DMS53 (cell line): Measurements from ENCODE around the gene SRRM2.

ENCODE experiments used
- DNase-seq: peaks from one replicate; lab custom pipeline; 2025; lab: John Stamatoyannopoulos, UW

Gene SRRM2

GRCh38 chr16:2762711-2763110, 10.3 kb downstream of the SRRM2 start:
- DNase-seq: no peak

- no peak for DNase-seq
Measured at GRCh38 chr16:2763173-2763572, 10.7 kb downstream of the SRRM2 start.

- peak; percentile 34 for DNase-seq
Measured at GRCh38 chr16:2764718-2765117, 12.3 kb downstream of the SRRM2 start.

- DNase-seq: no peak
Measured at GRCh38 chr16:2765462-2766404, 13.3 kb downstream of the SRRM2 start.

GRCh38 chr16:2766430-2767139, 14.1 kb downstream of the SRRM2 start:
- no peak for DNase-seq

- DNase-seq: no peak
Measured at GRCh38 chr16:2767140-2767731, 14.8 kb downstream of the SRRM2 start.

GRCh38 chr16:2767891-2768290, 15.5 kb downstream of the SRRM2 start:
- DNase-seq: no peak

GRCh38 chr16:2768403-2769089, 16.1 kb downstream of the SRRM2 start:
- no peak for DNase-seq

- no peak for DNase-seq
Measured at GRCh38 chr16:2769100-2769529, 16.7 kb downstream of the SRRM2 start.

- no peak for DNase-seq
Measured at GRCh38 chr16:2769675-2770056, 17.2 kb downstream of the SRRM2 start.

- DNase-seq: peak; percentile 55
Measured at GRCh38 chr16:2770057-2770951, 17.9 kb downstream of the SRRM2 start.

- DNase-seq: no peak
Measured at GRCh38 chr16:2771496-2772402, 19.3 kb downstream of the SRRM2 start.

- no peak for DNase-seq
Measured at GRCh38 chr16:2773188-2773968, 20.9 kb downstream of the SRRM2 start.

- no peak for DNase-seq
Measured at GRCh38 chr16:2774161-2774891, 21.9 kb downstream of the SRRM2 start.

GRCh38 chr16:2775131-2775716, 22.8 kb downstream of the SRRM2 start:
- no peak for DNase-seq

- no peak for DNase-seq
Measured at GRCh38 chr16:2775765-2776499, 23.5 kb downstream of the SRRM2 start.

- peak; percentile 62 for DNase-seq
Measured at GRCh38 chr16:2776500-2777139, 24.2 kb downstream of the SRRM2 start.
